H1 (cell line): ENCODE results near the gene LRWD1. TPM values are rescaled to one million over a fixed set of nuclear protein-coding genes. Genes with fewer than 3 reads are reported as not detected.

Experiments used
- CBX8 ChIP-seq: fragments of 300-800, 300-1000 bp; sonication (generic); IDR thresholded peaks from 2 replicates; pipeline ENCODE4 v1.7.1; 2016; ENCODE audit warnings: low read depth, low read length, borderline replicate concordance
- CREB1 ChIP-seq: IDR thresholded peaks from 2 replicates; pipeline ENCODE4 v1.6.1; 2012; ENCODE audit warnings: inconsistent platforms
- KDM4A ChIP-seq: IDR thresholded peaks from one replicate; pipeline ENCODE4 v1.7.1; 2012; ENCODE audit warnings: low read depth, mild to moderate bottlenecking, moderate library complexity, low read length, inconsistent platforms; ENCODE audit not compliant: severe bottlenecking
- NANOG ChIP-seq: IDR thresholded peaks from 2 replicates; pipeline ENCODE4 v1.6.1; 2011; ENCODE audit warnings: low read length, low read depth, mild to moderate bottlenecking, inconsistent platforms; ENCODE audit not compliant: insufficient read depth, poor library complexity, severe bottlenecking
- SP4 ChIP-seq: IDR thresholded peaks from 2 replicates; pipeline ENCODE4 v1.6.1; 2012; ENCODE audit warnings: low read length, inconsistent platforms
- SUZ12 ChIP-seq: fragments of 200-600 bp; sonication (generic); IDR thresholded peaks from 2 replicates; pipeline ENCODE4 v1.6.1; 2012; ENCODE audit warnings: mild to moderate bottlenecking, inconsistent platforms, low read length, moderate library complexity, mixed read lengths
- TEAD4 ChIP-seq: IDR thresholded peaks from 2 replicates; pipeline ENCODE4 v1.6.1; 2012; ENCODE audit warnings: low read depth, low read length, inconsistent platforms, mixed read lengths
- polyA plus RNA-seq, 7 experiments: library from polyadenylated mRNA; depleted of rRNA in 3 of 7; stranded (reverse) in 5 of 7; unstranded in 2 of 7; fragments of >200 nt in 5 of 7; fragments of 200-250 nt in 2 of 7; gene quantifications; 1 replicate in 5 of 7; 2 replicates in 1 of 7; 4 replicates in 1 of 7; pipeline versions ENCODE4 v1.2.1 to v1.2.3, GENCODE V29; 2011 to 2013; ENCODE audit warnings: missing spikeins in 2 of 7, mixed read lengths in 2 of 7
- total RNA-seq: library from RNA; stranded (reverse); fragmentation: NEBNext Ultra II Directional; extraction: Animal tissue kit (Norgen Biotek cat#: 25700); gene quantifications from 2 replicates; pipeline ENCODE4 v1.2.1, GENCODE V29; 2021
- TF ChIP-seq, protein P1 (sequence below), 3 experiments: IDR thresholded peaks; 1 replicate in 2 of 3; 2 replicates in 1 of 3; pipeline versions ENCODE4 v1.5.1 to v1.6.1; 2011; ENCODE audit warnings: low read length in 3 of 3, mild to moderate bottlenecking in 3 of 3, inconsistent platforms in 2 of 3, low read depth in 1 of 3, moderate library complexity in 1 of 3; ENCODE audit not compliant: insufficient read depth in 1 of 3; ENCODE audit errors: control extremely low read depth in 1 of 3
- TF ChIP-seq, protein P2 (sequence below): IDR thresholded peaks from 2 replicates; pipeline ENCODE4 v1.6.1; 2011; ENCODE audit warnings: low read length, improper control_type of control experiment

The LRWD1 gene
- total and polyA plus RNA-seq, 2 of the 8 experiments (the other 6 are each of a cell fraction or from before 2014, with no cell fraction given), result 23.4 to 26.8 TPM

DNA sequence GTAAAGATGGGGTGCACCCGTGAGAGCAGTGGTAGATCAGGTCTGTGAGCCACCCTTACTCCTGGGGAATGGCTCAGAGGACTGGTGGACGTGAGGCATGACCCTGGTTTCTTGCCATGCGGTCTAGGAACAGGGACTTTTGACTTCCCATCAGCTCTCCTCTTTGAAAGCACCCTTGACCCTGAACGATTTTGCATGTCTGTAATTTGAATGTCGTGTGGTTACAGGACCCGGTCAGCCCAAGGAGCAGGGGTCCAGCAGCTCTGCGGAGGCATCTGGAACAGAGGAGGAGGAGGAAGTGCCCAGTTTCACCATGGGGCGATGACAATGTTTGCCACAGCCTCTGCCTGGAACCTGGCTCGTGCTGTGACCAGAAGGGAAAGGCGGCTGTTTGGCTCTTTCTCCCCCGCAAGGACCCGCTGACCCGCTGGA is 40.0 kb upstream of the LRWD1 start (continued):
- TF ChIP-seq, protein P1, sequence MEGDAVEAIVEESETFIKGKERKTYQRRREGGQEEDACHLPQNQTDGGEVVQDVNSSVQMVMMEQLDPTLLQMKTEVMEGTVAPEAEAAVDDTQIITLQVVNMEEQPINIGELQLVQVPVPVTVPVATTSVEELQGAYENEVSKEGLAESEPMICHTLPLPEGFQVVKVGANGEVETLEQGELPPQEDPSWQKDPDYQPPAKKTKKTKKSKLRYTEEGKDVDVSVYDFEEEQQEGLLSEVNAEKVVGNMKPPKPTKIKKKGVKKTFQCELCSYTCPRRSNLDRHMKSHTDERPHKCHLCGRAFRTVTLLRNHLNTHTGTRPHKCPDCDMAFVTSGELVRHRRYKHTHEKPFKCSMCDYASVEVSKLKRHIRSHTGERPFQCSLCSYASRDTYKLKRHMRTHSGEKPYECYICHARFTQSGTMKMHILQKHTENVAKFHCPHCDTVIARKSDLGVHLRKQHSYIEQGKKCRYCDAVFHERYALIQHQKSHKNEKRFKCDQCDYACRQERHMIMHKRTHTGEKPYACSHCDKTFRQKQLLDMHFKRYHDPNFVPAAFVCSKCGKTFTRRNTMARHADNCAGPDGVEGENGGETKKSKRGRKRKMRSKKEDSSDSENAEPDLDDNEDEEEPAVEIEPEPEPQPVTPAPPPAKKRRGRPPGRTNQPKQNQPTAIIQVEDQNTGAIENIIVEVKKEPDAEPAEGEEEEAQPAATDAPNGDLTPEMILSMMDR (IDR thresholded peaks at IDR 0.05; ENCODE audit: control extremely low read depth in 1 of 3, insufficient read depth in 1 of 3, low read depth in 1 of 3, low read length in 3 of 3), result no peak
- TF ChIP-seq CBX8 (no peak), CREB1 (no peak), SUZ12 (no peak), KDM4A (no peak), SP4 (no peak), TEAD4 (no peak), NANOG (no peak)
- TF ChIP-seq, protein P2, sequence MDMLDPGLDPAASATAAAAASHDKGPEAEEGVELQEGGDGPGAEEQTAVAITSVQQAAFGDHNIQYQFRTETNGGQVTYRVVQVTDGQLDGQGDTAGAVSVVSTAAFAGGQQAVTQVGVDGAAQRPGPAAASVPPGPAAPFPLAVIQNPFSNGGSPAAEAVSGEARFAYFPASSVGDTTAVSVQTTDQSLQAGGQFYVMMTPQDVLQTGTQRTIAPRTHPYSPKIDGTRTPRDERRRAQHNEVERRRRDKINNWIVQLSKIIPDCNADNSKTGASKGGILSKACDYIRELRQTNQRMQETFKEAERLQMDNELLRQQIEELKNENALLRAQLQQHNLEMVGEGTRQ, result no peak
